Body of pancreas (tissue), 4 donors: Measurements from ENCODE around the gene ZBTB20. TPM values are rescaled to one million over a fixed set of nuclear protein-coding genes. Genes with fewer than 3 reads are reported as not detected.
A peak's percentile ranks its signal among the peaks of the same experiment; 100 is the strongest.

ENCODE experiments used
- ATAC-seq: fragments of 150-250 bp; one replicate; pipeline ENCODE4 v1.9.1; 2016
- DNase-seq, 4 donors: peaks; one replicate each; pipeline ENCODE4 v3.0.0-alpha.2; 2019
- H3K27ac ChIP-seq, 4 donors: fragments of 200-600 bp; sonication (generic); 1 replicate in 3 of 4; 2 replicates in 1 of 4; pipeline versions ENCODE4 v1.5.1 to v1.6.1; 2016 to 2019; ENCODE audit warnings: mild to moderate bottlenecking in 1 of 4, mixed read lengths in 1 of 4, moderate library complexity in 1 of 4
- H3K27me3 ChIP-seq, 2 donors: fragments of 200-600 bp; sonication (generic); one replicate each; pipeline ENCODE4 v1.6.0; 2016; ENCODE audit warnings: mild to moderate bottlenecking in 1 of 2
- H3K36me3 ChIP-seq, 2 donors: fragments of 200-600 bp; sonication (generic); replicated peaks in 1 of 2; 2 replicates each; pipeline ENCODE4 v1.5.1; 2016; ENCODE audit warnings: low read depth in 2 of 2; ENCODE audit not compliant: insufficient read depth in 1 of 2
- H3K4me1 ChIP-seq: fragments of 200-600 bp; sonication (generic); one replicate; pipeline ENCODE4 v1.6.0; 2016
- H3K4me3 ChIP-seq, 2 donors: fragments of 200-600 bp; sonication (generic); 1 replicate in 1 of 2; 2 replicates in 1 of 2; pipeline ENCODE4 v1.5.1; 2016 to 2019
- H3K9me3 ChIP-seq, 3 donors: fragments of 200-600 bp; sonication (generic); 1 replicate in 2 of 3; 2 replicates in 1 of 3; pipeline ENCODE4 v1.5.1; 2016
- CTCF ChIP-seq, 7 experiments: fragments of 450-650 bp in 4 of 7; fragments of 200-600 bp in 3 of 7; sonication (generic) in 3 of 7; IDR thresholded peaks; one replicate each; pipeline ENCODE4 v1.5.1; 2016 to 2019; ENCODE audit warnings: antibody characterized with exemption in 7 of 7
- POLR2A ChIP-seq, 3 donors: fragments of 450-650 bp; IDR thresholded peaks; one replicate each; pipeline ENCODE4 v1.6.1; 2016; ENCODE audit warnings: antibody characterized with exemption in 3 of 3, mild to moderate bottlenecking in 2 of 3
- WGBS, 2 donors: methylation state at CpG; one replicate each; pipeline ENCODE4 v1.1.5; 2017; 5-methylcytosine and 5-hydroxymethylcytosine counted together
- intact Hi-C: fragments of 100-400 bp; cut with DNase I; formaldehyde crosslinking; loops from one replicate; pipeline ENCODE4 v1.15.1; 2023
- total RNA-seq, 2 donors: library from RNA; depleted of rRNA; stranded (reverse); fragments of >200 nt; gene quantifications; one replicate each; pipeline ENCODE4 v1.1.0, GENCODE V29; 2016

The ZBTB20 gene
- total RNA-seq, 2 donors from 2014 or later = 48.3 to 77.1 TPM

- peaks cover 26% of the 10 kb centered on the region for H3K4me1 ChIP-seq
- no peak overlapping the region for H3K4me3 ChIP-seq
- intact Hi-C loops = no loop called here
- no peak for TF ChIP-seq POLR2A (IDR thresholded peaks at IDR 0.05)
- TF ChIP-seq CTCF (IDR thresholded peaks at IDR 0.05) = no peak
- H3K27me3 ChIP-seq = no peaks in the 10 kb centered on the region
- DNase-seq (no peak), ATAC-seq (no peak)
- no peaks in the 10 kb centered on the region for H3K9me3 ChIP-seq
- H3K36me3 ChIP-seq = no peaks in the 10 kb centered on the region
- no peak overlapping the region for H3K27ac ChIP-seq
Observed at GRCh38 chr3:115081444-115081843, 65.6 kb downstream of the ZBTB20 start.

GRCh38 chr3:115077501-115078250 is 69.4 kb downstream of the ZBTB20 start:
- ATAC-seq = no peak
- Histone ChIP-seq H3K4me1 (peaks cover 23% of the 10 kb centered on the region), H3K9me3 (no peaks in the 10 kb centered on the region), H3K27ac (no peak overlapping the region), H3K27me3 (no peaks in the 10 kb centered on the region), H3K4me3 (no peak overlapping the region), H3K36me3 (no peaks in the 10 kb centered on the region)
- DNase-seq = no peak
- no peak for TF ChIP-seq CTCF (IDR thresholded peaks at IDR 0.05)
- TF ChIP-seq POLR2A (IDR thresholded peaks at IDR 0.05) = no peak
- WGBS, 2 donors = 57 to 62% methylated on average over 3 of the region's 3 CpGs
- intact Hi-C loops = no loop called here

- no peak overlapping the region for H3K27ac ChIP-seq
- no peaks in the 10 kb centered on the region for H3K36me3 ChIP-seq
- intact Hi-C loops = no loop called here
- DNase-seq (no peak), ATAC-seq (peak; percentile 24)
- TF ChIP-seq CTCF (IDR thresholded peaks at IDR 0.05) = no peak
- no peak for TF ChIP-seq POLR2A (IDR thresholded peaks at IDR 0.05)
- H3K9me3 ChIP-seq = no peaks in the 10 kb centered on the region
- H3K4me3 ChIP-seq = no peak overlapping the region
- H3K4me1 ChIP-seq = peaks cover 24% of the 10 kb centered on the region
- no peaks in the 10 kb centered on the region for H3K27me3 ChIP-seq
Observed at GRCh38 chr3:115074502-115074901, 72.6 kb downstream of the ZBTB20 start.

- intact Hi-C loops = no loop called here
- TF ChIP-seq CTCF (IDR thresholded peaks at IDR 0.05) (no peak), POLR2A (IDR thresholded peaks at IDR 0.05) (no peak)
- peaks cover 24% of the 10 kb centered on the region for H3K4me1 ChIP-seq
- no peaks in the 10 kb centered on the region for H3K9me3 ChIP-seq
- peak; percentile 55 for ATAC-seq
- H3K27me3 ChIP-seq = no peaks in the 10 kb centered on the region
- no peak overlapping the region for H3K4me3 ChIP-seq
- WGBS, 2 donors = 70 to 71% methylated on average over 6 of the region's 6 CpGs
- no peaks in the 10 kb centered on the region for H3K36me3 ChIP-seq
- peak overlapping the region in 2 of 4 donors; percentile 8 to 20 for H3K27ac ChIP-seq
- no peak for DNase-seq
Observed at GRCh38 chr3:115072265-115073021, 74.6 kb downstream of the ZBTB20 start.
